HepG2 (cell line): ENCODE results near the gene CBLC. TPM values are rescaled to one million over a fixed set of nuclear protein-coding genes. Genes with fewer than 3 reads are reported as not detected.

Experiments used
- ATF3 ChIP-seq: sonication (generic); formaldehyde crosslinking; IDR thresholded peaks from 2 replicates; pipeline ENCODE4 v1.4.0; 2020; ENCODE audit warnings: missing genetic modification reagents
- CBX5 ChIP-seq: sonication (generic); formaldehyde crosslinking; IDR thresholded peaks from 2 replicates; pipeline ENCODE4 v1.4.0; 2020; ENCODE audit warnings: missing genetic modification reagents, borderline replicate concordance
- FOXA1 ChIP-seq, 2 experiments: fragments of 450-650 bp in 1 of 2; sonication (generic) in 1 of 2; formaldehyde crosslinking in 1 of 2; IDR thresholded peaks; 2 replicates each; pipeline versions ENCODE4 v1.4.0 to v1.6.1; 2016 to 2020; ENCODE audit warnings: missing genetic modification reagents in 1 of 2
- FOXP1 ChIP-seq, 2 experiments: fragments of 450-650 bp in 1 of 2; IDR thresholded peaks; 2 replicates each; pipeline ENCODE4 v1.6.1; 2017 to 2018; ENCODE audit warnings: antibody characterized with exemption in 1 of 2
- HDAC2 ChIP-seq: sonication (generic); formaldehyde crosslinking; IDR thresholded peaks from 2 replicates; pipeline ENCODE4 v1.4.0; 2020; ENCODE audit warnings: missing genetic modification reagents
- HMG20A ChIP-seq: IDR thresholded peaks from 2 replicates; pipeline ENCODE4 v1.6.1; 2016; ENCODE audit warnings: borderline replicate concordance
- MAFK ChIP-seq, 2 experiments: IDR thresholded peaks in 1 of 2; conservative IDR thresholded peaks in 1 of 2; 2 replicates each; pipeline ENCODE4 v1.6.1; 2011; ENCODE audit warnings: improper control_type of control experiment in 2 of 2, low read length in 2 of 2
- MTA1 ChIP-seq: sonication (generic); formaldehyde crosslinking; IDR thresholded peaks from 2 replicates; pipeline ENCODE4 v1.4.0; 2020; ENCODE audit warnings: missing genetic modification reagents, mild to moderate bottlenecking, borderline replicate concordance
- NCOR1 ChIP-seq: fragments of 200-600 bp; sonication (generic); IDR thresholded peaks from 2 replicates; pipeline ENCODE4 v1.7.0; 2017; ENCODE audit warnings: antibody characterized with exemption, low read length, borderline replicate concordance
- PBX3 ChIP-seq: sonication (generic); formaldehyde crosslinking; IDR thresholded peaks from 2 replicates; pipeline ENCODE4 v1.8.1; 2023; ENCODE audit warnings: missing genetic modification reagents, inconsistent platforms, borderline replicate concordance
- PRDM10 ChIP-seq: sonication (generic); formaldehyde crosslinking; IDR thresholded peaks from 2 replicates; pipeline ENCODE4 v1.4.0; 2020; ENCODE audit warnings: low read depth, missing genetic modification reagents
- ZBTB25 ChIP-seq: IDR thresholded peaks from 2 replicates; pipeline ENCODE4 v1.6.1; 2018; ENCODE audit warnings: missing genetic modification reagents
- ZBTB44 ChIP-seq: sonication (generic); formaldehyde crosslinking; IDR thresholded peaks from 2 replicates; pipeline ENCODE4 v1.4.0; 2020; ENCODE audit warnings: missing genetic modification reagents
- ZBTB7B ChIP-seq: sonication (generic); formaldehyde crosslinking; IDR thresholded peaks from 2 replicates; pipeline ENCODE4 v1.4.0; 2020; ENCODE audit warnings: missing genetic modification reagents
- ZNF256 ChIP-seq: sonication (generic); formaldehyde crosslinking; conservative IDR thresholded peaks from 2 replicates; pipeline ENCODE4 v1.4.0; 2020; ENCODE audit warnings: missing genetic modification reagents
- polyA plus RNA-seq, 8 experiments: library from polyadenylated mRNA; depleted of rRNA in 3 of 8; stranded (reverse) in 7 of 8; unstranded in 1 of 8; fragments of >200 nt; fragmentation: Illumina TruSeq in 4 of 8; extraction: Trizol in 4 of 8; gene quantifications; 2 replicates each; pipeline versions ENCODE4 v1.2.1 to v1.2.3, GENCODE V29; 2011 to 2016; ENCODE audit warnings: low read depth in 4 of 8, missing spikeins in 1 of 8, mixed read lengths in 1 of 8; ENCODE audit not compliant: insufficient read depth in 1 of 8
- total RNA-seq, 5 experiments: library from RNA; depleted of rRNA; stranded (reverse); fragments of >200 nt; fragmentation: Illumina TruSeq; extraction: Trizol; gene quantifications; 2 replicates each; pipeline ENCODE4 v1.2.3, GENCODE V29; 2016; ENCODE audit warnings: low read depth in 1 of 5

CBLC gene
- total and polyA plus RNA-seq, 2 of the 13 experiments (the other 11 are each of a cell fraction or from before 2014, with no cell fraction given), result 1.8 to 2.6 TPM

- TF ChIP-seq ZBTB7B (CRISPR knock-in tag) (peak; percentile 78; the same call in 1 of the 2 replicates), MTA1 (CRISPR knock-in tag) (peak; percentile 55; the same call in 1 of the 2 replicates), HDAC2 (CRISPR knock-in tag) (peak; percentile 92), CBX5 (CRISPR knock-in tag) (peak; percentile 74; the same call in 1 of the 2 replicates), ATF3 (peak; percentile 52; the same call in 1 of the 2 replicates), FOXA1 (IDR thresholded peaks at IDR 0.05) (no peak), FOXA1 (CRISPR knock-in tag; IDR thresholded peaks at IDR 0.05) (peak; percentile 64), PRDM10 (CRISPR knock-in tag) (no peak), ZNF256 (no peak), ZBTB25 (peak; percentile 63; the same call in 1 of the 2 replicates), PBX3 (CRISPR knock-in tag) (no peak), FOXP1 (IDR thresholded peaks at IDR 0.05) (no peak), FOXP1 (CRISPR knock-in tag; IDR thresholded peaks at IDR 0.05) (peak; percentile 53; the same call in 1 of the 2 replicates), HMG20A (CRISPR knock-in tag) (peak; percentile 29; the same call in 1 of the 2 replicates), NCOR1 (peak; percentile 72), ZBTB44 (CRISPR knock-in tag) (no peak), MAFK (conservative IDR thresholded peaks at IDR 0.05 in 1 of 2, IDR thresholded peaks at IDR 0.05 in 1 of 2; ENCODE audit: low read length in 2 of 2) (peak in 1 of 2 experiments; percentile 35; a peak in 2 of 4 replicates)
Measured at GRCh38 chr19:44765033-44765948, 12.4 kb upstream of the CBLC start (continued).
